ENCODE results near the gene NCOA3. TPM values are rescaled to one million over a fixed set of nuclear protein-coding genes. Genes with fewer than 3 reads are reported as not detected.

NCOA3 gene
- total and polyA plus RNA-seq, 12 donors: 2.6 to 35.6 (median 22.2) TPM

DNA sequence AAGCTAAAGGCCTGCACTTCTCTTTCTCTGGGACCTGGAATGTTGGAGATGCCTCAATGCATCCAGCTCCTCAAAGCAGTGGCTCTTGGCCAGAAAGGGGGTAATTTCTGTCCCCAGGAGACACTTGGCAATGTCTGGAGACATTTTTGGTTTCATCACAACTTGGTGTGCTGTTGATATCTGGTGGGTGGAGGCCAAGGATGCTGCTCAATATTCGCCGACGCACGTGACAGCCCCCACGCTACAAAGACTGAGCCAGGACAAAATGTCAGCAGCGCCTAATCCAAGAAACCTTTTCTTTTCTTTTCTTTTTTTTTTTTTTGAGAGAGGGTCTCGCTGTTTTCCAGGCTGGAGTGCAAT lies 203.8 kb downstream of the NCOA3 start:
- no peak for DNase-seq
- H3K9me3 ChIP-seq (replicated peaks in 1 of 3): no peaks in the 10 kb centered on the region
- H3K36me3 ChIP-seq (replicated peaks in 1 of 2): no peaks in the 10 kb centered on the region
- TF ChIP-seq POLR2A (IDR thresholded peaks at IDR 0.05): no peak
- TF ChIP-seq, protein P1, sequence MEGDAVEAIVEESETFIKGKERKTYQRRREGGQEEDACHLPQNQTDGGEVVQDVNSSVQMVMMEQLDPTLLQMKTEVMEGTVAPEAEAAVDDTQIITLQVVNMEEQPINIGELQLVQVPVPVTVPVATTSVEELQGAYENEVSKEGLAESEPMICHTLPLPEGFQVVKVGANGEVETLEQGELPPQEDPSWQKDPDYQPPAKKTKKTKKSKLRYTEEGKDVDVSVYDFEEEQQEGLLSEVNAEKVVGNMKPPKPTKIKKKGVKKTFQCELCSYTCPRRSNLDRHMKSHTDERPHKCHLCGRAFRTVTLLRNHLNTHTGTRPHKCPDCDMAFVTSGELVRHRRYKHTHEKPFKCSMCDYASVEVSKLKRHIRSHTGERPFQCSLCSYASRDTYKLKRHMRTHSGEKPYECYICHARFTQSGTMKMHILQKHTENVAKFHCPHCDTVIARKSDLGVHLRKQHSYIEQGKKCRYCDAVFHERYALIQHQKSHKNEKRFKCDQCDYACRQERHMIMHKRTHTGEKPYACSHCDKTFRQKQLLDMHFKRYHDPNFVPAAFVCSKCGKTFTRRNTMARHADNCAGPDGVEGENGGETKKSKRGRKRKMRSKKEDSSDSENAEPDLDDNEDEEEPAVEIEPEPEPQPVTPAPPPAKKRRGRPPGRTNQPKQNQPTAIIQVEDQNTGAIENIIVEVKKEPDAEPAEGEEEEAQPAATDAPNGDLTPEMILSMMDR (IDR thresholded peaks at IDR 0.05): no peak
- WGBS, 4 donors: 86 to 95% (median 95%) methylated on average over 7 of the region's 7 CpGs
- no peak overlapping the region for H3K4me3 ChIP-seq
- H3K27ac ChIP-seq: no peak overlapping the region
- H3K27me3 ChIP-seq: no peaks in the 10 kb centered on the region
- no peaks in the 10 kb centered on the region for H3K4me1 ChIP-seq (replicated peaks in 1 of 2)
- intact Hi-C loops (cut with DNase I): no loop called here

DNA sequence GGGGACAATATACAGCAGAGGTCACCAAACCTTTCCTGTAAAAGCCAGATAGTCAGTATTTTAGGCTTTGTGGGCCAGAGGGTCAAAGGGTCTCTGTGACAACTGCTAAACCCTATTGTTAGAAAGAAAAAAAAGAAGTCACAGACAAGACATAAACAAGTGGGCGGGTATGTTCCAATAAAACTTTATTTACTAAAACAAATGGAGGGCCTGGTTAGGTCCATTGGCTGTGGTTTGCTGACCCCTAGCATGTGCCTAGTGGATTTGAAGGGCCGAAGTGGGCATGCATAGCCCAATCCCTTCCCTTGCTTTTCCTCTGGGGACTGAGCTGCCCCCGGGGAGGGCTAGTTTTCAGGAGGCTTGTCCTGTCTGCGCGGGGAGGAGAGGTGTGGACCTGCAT lies 204.7 kb downstream of the NCOA3 start:
- H3K9me3 ChIP-seq (replicated peaks in 1 of 3): no peaks in the 10 kb centered on the region

More for the DNA sequence above, 204.7 kb downstream of the NCOA3 start:
- DNase-seq: no peak
- 88 to 98% (median 91%) methylated on average over 5 of the region's 5 CpGs for WGBS, 4 donors
- Histone ChIP-seq H3K36me3 (replicated peaks in 1 of 2) (no peaks in the 10 kb centered on the region), H3K27ac (no peak overlapping the region), H3K27me3 (no peaks in the 10 kb centered on the region), H3K4me1 (replicated peaks in 1 of 2) (no peaks in the 10 kb centered on the region), H3K4me3 (no peak overlapping the region)
- intact Hi-C loops (cut with DNase I): no loop called here
- TF ChIP-seq POLR2A (IDR thresholded peaks at IDR 0.05): no peak

Small RNAs within 50 kb of the gene (small RNA-seq; reads per million reads assigned to genes)
- gene RNU6-497P (0 reads per million in 2 donors), gene RNU6-563P (0 reads per million in 2 donors)

Other genes starting within 250 kb of the NCOA3 start
- 100 to 1,000 TPM in 2 of 9 donors, 10 to 100 TPM in 7; 42.9 to 116 (median 68.2) TPM for gene ZMYND8, start 145.2 kb upstream of the NCOA3 start, total RNA-seq
- 10 to 100 TPM; 37.0 to 83.9 (median 64.1) TPM for gene ZMYND8, start 145.2 kb upstream of the NCOA3 start, polyA plus RNA-seq

All from adrenal gland (tissue), 12 donors.